Measurements from ENCODE around the gene NRBF2. TPM values are rescaled to one million over a fixed set of nuclear protein-coding genes. Genes with fewer than 3 reads are reported as not detected.

NRBF2 gene
- total RNA-seq, 4 donors from 2014 or later: 16.8 to 21.6 (median 19.1) TPM

DNA sequence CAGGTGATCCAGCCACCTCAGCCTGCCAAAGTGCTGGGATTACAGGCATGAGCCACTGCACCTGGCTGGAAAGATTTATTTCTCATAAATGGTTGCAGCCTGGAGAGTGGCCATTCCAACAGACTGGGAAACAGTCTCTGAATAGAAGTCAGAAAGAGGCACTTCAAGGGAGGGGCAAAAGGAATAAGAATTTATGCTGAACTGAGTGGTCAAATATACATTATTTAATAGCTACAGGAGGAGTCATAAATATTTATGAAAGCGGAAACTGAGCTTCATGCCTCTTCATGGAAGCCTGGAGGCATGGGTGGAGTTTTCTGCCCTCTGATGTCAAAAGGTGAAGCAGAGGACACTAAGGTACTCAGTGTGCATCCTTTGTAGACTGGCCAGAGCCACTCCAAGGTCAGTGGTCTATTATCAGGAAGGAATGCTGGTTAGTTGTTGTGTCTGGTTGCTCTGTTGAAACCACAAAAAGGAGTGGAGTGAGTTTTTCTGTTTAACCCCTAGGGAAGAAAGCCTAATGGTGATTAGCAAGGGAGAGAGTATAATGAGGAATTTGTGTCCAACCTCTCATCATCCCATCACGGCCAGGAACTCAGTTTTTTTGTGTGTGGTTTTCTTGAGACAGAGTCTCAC lies 9.3 kb upstream of the NRBF2 start:
- DNase-seq (ENCODE audit: low spot score): no peak
- no peak for ATAC-seq (ENCODE audit: low FRiP score)
- TF ChIP-seq, protein P1, sequence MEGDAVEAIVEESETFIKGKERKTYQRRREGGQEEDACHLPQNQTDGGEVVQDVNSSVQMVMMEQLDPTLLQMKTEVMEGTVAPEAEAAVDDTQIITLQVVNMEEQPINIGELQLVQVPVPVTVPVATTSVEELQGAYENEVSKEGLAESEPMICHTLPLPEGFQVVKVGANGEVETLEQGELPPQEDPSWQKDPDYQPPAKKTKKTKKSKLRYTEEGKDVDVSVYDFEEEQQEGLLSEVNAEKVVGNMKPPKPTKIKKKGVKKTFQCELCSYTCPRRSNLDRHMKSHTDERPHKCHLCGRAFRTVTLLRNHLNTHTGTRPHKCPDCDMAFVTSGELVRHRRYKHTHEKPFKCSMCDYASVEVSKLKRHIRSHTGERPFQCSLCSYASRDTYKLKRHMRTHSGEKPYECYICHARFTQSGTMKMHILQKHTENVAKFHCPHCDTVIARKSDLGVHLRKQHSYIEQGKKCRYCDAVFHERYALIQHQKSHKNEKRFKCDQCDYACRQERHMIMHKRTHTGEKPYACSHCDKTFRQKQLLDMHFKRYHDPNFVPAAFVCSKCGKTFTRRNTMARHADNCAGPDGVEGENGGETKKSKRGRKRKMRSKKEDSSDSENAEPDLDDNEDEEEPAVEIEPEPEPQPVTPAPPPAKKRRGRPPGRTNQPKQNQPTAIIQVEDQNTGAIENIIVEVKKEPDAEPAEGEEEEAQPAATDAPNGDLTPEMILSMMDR (IDR thresholded peaks at IDR 0.05): no peak

- ATAC-seq (ENCODE audit: low FRiP score) (no peak), DNase-seq (ENCODE audit: low spot score) (no peak)
- TF ChIP-seq, protein P1 (IDR thresholded peaks at IDR 0.05): no peak
Observed at GRCh38 chr10:63125459-63125858, 7.7 kb upstream of the NRBF2 start.

DNA sequence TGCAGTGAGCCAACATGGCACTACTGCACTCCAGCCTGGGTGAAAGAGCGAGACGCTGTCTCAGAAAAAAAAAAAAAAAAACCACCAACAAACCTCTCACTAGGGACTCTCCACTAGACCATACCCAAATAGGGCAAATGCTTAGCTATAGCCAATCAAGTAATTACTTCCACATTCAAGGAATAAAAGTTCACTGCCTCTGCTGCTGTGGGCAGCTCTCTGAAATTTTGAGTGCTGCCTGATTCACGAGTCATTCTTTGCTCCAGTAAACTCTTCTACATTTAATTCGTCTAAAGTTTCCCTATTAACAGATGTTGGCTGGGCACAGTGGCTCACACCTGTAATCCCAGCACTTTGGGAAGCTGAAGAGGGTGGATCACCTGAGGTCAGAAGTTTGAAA lies 4.7 kb upstream of the NRBF2 start:
- DNase-seq (ENCODE audit: low spot score) (no peak), ATAC-seq (ENCODE audit: low FRiP score) (no peak)
- TF ChIP-seq, protein P1 (IDR thresholded peaks at IDR 0.05): no peak

DNA sequence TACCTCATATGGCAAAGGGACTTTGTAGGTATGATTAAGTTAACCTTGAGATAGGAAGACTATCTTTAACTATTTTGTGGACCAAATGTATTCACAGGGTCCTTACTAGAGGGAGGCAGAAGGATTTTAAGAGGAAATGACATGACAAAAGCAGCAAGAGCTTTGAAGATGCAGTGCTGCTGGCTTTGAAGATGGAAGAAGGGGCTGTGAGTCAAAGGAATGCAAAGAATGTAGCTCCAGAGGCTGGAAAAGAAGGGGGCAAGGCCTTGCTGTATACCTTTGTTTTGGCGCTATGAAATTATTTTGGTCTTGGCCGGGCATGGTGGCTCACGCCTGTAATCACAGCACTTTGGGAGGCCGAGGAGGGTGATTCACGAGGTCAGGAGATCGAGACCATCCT lies 3.2 kb upstream of the NRBF2 start:
- TF ChIP-seq, protein P1 (IDR thresholded peaks at IDR 0.05): no peak
- ATAC-seq (ENCODE audit: low FRiP score) (no peak), DNase-seq (ENCODE audit: low spot score) (no peak)

- TF ChIP-seq, protein P1 (IDR thresholded peaks at IDR 0.05): no peak
- ATAC-seq (ENCODE audit: low FRiP score) (peak; percentile 4), DNase-seq (ENCODE audit: low spot score) (no peak)
Observed at GRCh38 chr10:63132651-63133055, 475 bp upstream of the NRBF2 start.

DNA sequence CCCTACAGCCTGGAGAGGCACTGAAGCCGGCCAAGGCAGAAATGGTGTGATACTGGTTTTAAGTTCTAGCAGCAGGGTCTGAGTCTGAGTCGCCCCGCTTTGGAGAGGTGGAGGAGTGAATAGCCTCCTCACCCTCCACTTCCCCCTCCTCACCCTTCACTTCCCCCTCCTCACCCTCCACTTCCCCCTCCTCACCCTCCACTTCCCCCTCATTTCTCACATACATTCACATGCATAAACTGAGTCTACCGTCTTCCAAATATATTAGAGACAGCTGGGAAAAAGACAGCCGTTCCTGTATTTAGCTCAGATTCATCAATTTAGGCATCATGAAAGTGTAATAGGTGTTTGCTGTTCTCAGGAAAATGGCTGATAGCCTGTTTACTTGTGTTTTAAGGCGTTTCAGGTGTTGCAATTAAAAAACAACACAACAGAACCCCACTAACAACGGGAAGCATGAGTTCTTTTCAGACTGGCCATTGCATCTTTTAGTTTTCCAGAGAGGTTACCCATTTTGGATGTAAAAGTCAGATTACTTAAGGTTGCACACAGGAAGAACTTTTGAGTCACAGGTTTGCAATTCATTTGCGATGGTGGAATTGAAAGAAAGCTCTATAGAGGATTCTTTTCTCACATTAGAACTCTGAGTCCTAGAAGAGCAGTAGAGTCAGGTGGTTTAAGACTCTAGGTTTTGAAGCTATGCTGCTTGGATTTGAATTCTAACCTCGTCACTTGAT lies 861 bp downstream of the NRBF2 start:
- TF ChIP-seq, protein P1 (IDR thresholded peaks at IDR 0.05): no peak
- ATAC-seq (ENCODE audit: low FRiP score): no peak
- DNase-seq (ENCODE audit: low spot score): no peak

DNA sequence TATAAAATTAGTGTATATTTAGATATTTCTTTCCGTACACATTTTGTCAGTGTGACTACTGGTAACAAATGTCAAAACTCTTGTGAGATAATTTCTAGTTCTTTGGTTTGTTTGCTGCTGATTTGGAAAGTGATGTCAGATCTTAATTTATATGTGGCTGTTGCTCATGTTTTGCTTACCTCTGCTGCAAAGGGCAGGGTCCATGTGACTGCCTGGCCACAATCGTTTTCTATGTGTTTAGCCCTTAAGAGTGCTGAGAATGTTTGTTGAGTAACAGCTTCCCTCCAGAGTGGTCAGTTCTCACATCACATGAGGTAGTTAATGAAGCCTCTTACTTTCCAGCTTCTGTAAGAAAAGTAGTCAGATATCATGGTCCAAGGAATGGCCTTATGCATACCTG lies 4.2 kb downstream of the NRBF2 start:
- ATAC-seq (ENCODE audit: low FRiP score) (no peak), DNase-seq (ENCODE audit: low spot score) (no peak)
- TF ChIP-seq, protein P1 (IDR thresholded peaks at IDR 0.05): no peak
